Measurements from ENCODE around the gene CDV3.

- TF ChIP-seq CTCF (IDR thresholded peaks at IDR 0.05) (no peak), POLR2A (IDR thresholded peaks at IDR 0.05) (no peak), EP300 (IDR thresholded peaks at IDR 0.05) (no peak), POLR2AphosphoS5 (IDR thresholded peaks at IDR 0.05) (no peak)
Observed at GRCh38 chr3:133563816-133564215, 9.7 kb upstream of the CDV3 start.
